Pancreas (tissue), 10 donors: ENCODE results near the gene ASCL3. TPM values are rescaled to one million over a fixed set of nuclear protein-coding genes. Genes with fewer than 3 reads are reported as not detected.
"Not testable (repeated sequence)": the region's sequence is repeated elsewhere in the genome, so short reads cannot be mapped to it uniquely, and the experiment has no call there.

Source experiments
- ATAC-seq, 4 donors: fragments of 200-7000 bp; cut with Tn5 transposase; one replicate each; pipeline versions ENCODE4 v1.8.0 to v1.9.1; 2020; ENCODE audit warnings: mild to moderate bottlenecking in 4 of 4, moderate library complexity in 4 of 4
- DNase-seq, 6 donors: peaks; one replicate each; pipeline ENCODE4 v3.0.0-alpha.2; 2020
- FAIRE-seq: peaks from 2 replicates; lab custom pipeline; 2012; peaks lifted over from hg19 to GRCh38; lab: Jason Lieb, UNC
- H3K27ac ChIP-seq, 4 donors: fragments of 200-600 bp; sonication (generic); 1 replicate in 3 of 4; 2 replicates in 1 of 4; pipeline versions ENCODE4 v1.5.0 to v1.8.0; 2020
- H3K27me3 ChIP-seq, 4 donors: fragments of 200-600 bp; one replicate each; pipeline ENCODE4 v1.8.0; 2021
- H3K36me3 ChIP-seq, 3 donors: fragments of 200-600 bp; sonication (generic) in 1 of 3; one replicate each; pipeline versions ENCODE4 v1.5.0 to v1.8.0; 2020 to 2021
- H3K4me1 ChIP-seq, 3 donors: fragments of 200-600 bp; one replicate each; pipeline ENCODE4 v1.8.0; 2021
- H3K4me3 ChIP-seq, 4 donors: fragments of 200-600 bp; sonication (generic) in 2 of 4; one replicate each; pipeline versions ENCODE4 v1.5.0 to v1.8.0; 2020 to 2021
- H3K9me3 ChIP-seq, 4 donors: fragments of 200-600 bp; one replicate each; pipeline ENCODE4 v1.8.0; 2021
- WGBS, 2 donors: extraction: QIAGEN DNeasy Blood & Tissue Kit; methylation state at CpG; one replicate each; pipeline ENCODE4 v1.1.7; 2013; 5-methylcytosine and 5-hydroxymethylcytosine counted together
- intact Hi-C, 3 donors: fragments of 100-400 bp; cut with DNase I; formaldehyde crosslinking; loops; one replicate each; pipeline versions ENCODE4 v1.11.1 to v1.14.2; 2022
- polyA plus RNA-seq, 2 donors: library from polyadenylated mRNA; stranded (reverse); fragments of 200-250 nt; gene quantifications; one replicate each; pipeline ENCODE4 v1.2.3, GENCODE V29; 2013
- total RNA-seq, 6 donors: library from RNA; stranded (reverse); fragmentation: NEBNext Ultra II Directional in 4 of 6; extraction: Animal tissue kit (Norgen Biotek cat#: 25700) in 4 of 6; gene quantifications; one replicate each; pipeline versions ENCODE4 v1.2.1 to v1.2.4, GENCODE V29; 2021 to 2023
- TF ChIP-seq, protein P1 (sequence below), 4 donors: fragments of 200-600 bp; sonication (generic) in 3 of 4; IDR thresholded peaks; one replicate each; pipeline versions ENCODE4 v1.5.0 to v1.8.0; 2021; ENCODE audit warnings: antibody characterized with exemption in 4 of 4
- donor health status: healthy with polysubstance abuse.
- donor health status: DM: no; HTN: no; CAD: no; lungs with moderate emphysema.
- donor health status: DM: no; HTN: no; CAD: no.
- donor health status: control.
- donor health status: control.
- donor health status: Bipolar disorder and iron deficiency.
- donor health status: DM: yes; HTN: yes; CAD: no.
- donor health status: DM: no; HTN: no; CAD: no.
- donor health status: DM: no; HTN: no; CAD: no.
- donor health status: DM: yes; HTN: yes; CAD: no.

The ASCL3 gene
- total and polyA plus RNA-seq, 8 donors = 0.34 TPM; not detected in 7

DNA sequence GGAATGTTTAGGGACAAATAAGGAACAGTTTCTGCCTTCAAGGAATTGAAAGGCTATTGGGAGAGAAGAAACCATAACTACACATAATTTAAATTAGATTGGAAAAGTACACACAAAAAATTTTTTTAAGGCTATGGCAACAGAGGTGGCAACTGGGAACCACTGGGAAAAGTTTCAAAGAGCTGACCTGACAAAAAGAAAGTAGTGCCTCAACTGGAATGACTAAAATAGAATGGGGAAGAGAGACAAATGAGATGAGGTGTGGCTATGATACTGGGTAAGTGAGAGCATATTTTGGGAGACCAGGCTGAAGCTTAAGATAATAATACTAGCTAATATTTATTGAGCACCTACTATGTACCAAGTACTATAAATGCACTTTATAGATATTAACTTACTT, 34.7 kb downstream of the ASCL3 start:
- no peak for ATAC-seq
- FAIRE-seq = no peak
- Histone ChIP-seq H3K9me3 (no peaks in the 10 kb centered on the region), H3K27ac (no peak overlapping the region), H3K4me1 (no peaks in the 10 kb centered on the region), H3K27me3 (no peaks in the 10 kb centered on the region), H3K4me3 (no peak overlapping the region), H3K36me3 (no peaks in the 10 kb centered on the region)
- TF ChIP-seq, protein P1, sequence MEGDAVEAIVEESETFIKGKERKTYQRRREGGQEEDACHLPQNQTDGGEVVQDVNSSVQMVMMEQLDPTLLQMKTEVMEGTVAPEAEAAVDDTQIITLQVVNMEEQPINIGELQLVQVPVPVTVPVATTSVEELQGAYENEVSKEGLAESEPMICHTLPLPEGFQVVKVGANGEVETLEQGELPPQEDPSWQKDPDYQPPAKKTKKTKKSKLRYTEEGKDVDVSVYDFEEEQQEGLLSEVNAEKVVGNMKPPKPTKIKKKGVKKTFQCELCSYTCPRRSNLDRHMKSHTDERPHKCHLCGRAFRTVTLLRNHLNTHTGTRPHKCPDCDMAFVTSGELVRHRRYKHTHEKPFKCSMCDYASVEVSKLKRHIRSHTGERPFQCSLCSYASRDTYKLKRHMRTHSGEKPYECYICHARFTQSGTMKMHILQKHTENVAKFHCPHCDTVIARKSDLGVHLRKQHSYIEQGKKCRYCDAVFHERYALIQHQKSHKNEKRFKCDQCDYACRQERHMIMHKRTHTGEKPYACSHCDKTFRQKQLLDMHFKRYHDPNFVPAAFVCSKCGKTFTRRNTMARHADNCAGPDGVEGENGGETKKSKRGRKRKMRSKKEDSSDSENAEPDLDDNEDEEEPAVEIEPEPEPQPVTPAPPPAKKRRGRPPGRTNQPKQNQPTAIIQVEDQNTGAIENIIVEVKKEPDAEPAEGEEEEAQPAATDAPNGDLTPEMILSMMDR (IDR thresholded peaks at IDR 0.05) = no peak
- intact Hi-C loops = no loop called here
- no peak for DNase-seq

DNA sequence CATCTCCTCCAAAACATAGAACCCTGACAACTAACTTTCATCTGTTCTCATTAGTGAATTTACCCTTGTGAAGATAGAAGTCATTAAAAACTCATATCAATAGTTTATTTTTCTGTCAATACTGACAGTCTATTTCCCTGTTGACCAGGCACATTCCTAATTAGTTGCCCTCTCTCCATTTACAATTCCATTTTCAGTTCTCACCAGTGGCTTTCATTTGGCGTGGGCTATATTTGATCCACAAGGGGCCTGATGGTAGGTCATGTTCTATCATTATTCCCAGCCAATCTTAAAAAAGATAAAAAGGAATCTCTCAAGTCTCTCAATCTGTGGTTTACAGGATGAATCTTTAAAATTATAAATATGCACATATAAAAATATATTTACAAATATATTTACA, 35.7 kb downstream of the ASCL3 start:
- TF ChIP-seq, protein P1 (IDR thresholded peaks at IDR 0.05) = no peak
- ATAC-seq (no peak), DNase-seq (no peak), FAIRE-seq (no peak)
- WGBS, 2 donors = 75 to 85% methylated on average over 1 of the region's 1 CpG
- H3K4me1 ChIP-seq = no peaks in the 10 kb centered on the region
- intact Hi-C loops = no loop called here
- no peaks in the 10 kb centered on the region for H3K9me3 ChIP-seq
- H3K27ac ChIP-seq = no peak overlapping the region
- no peak overlapping the region for H3K4me3 ChIP-seq
- H3K27me3 ChIP-seq = no peaks in the 10 kb centered on the region
- H3K36me3 ChIP-seq = no peaks in the 10 kb centered on the region

DNA sequence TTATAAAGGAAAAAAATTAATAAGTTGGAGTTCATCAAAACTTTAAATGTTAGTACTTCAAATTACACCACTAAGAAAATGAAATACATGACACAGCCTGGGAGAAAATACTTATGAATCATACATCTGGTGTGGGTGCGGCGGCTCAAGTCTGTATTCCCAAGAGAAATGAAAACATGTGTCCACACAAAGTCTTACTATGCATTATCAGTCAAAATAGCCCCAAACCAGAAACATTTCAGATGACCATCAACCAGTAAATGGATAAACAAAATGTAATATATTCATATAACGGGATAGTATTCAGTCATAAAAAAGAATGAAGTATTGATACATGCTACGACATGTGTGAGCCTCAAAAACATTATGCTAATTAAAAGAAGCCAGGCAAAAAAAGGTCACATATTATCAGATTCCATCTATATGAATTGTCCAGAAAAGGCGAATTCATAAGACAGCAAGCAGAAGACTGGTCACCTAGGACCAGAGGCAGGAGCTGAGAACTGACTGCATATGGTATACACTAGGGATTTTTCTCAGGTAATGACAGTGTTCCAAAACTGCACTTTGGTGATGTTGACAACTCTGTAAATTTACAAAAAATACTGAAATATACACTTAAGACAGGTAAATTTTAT, 37.2 kb downstream of the ASCL3 start:
- intact Hi-C loops = no loop called here
- Histone ChIP-seq H3K36me3 (no peaks in the 10 kb centered on the region), H3K27me3 (no peaks in the 10 kb centered on the region), H3K4me3 (no peak overlapping the region), H3K9me3 (no peaks in the 10 kb centered on the region), H3K27ac (no peak overlapping the region), H3K4me1 (no peaks in the 10 kb centered on the region)
- 73 to 87% methylated on average over 5 of the region's 5 CpGs for WGBS, 2 donors
- DNase-seq (no peak), ATAC-seq (no peak), FAIRE-seq (no peak)
- TF ChIP-seq, protein P1 (IDR thresholded peaks at IDR 0.05) = no peak

DNA sequence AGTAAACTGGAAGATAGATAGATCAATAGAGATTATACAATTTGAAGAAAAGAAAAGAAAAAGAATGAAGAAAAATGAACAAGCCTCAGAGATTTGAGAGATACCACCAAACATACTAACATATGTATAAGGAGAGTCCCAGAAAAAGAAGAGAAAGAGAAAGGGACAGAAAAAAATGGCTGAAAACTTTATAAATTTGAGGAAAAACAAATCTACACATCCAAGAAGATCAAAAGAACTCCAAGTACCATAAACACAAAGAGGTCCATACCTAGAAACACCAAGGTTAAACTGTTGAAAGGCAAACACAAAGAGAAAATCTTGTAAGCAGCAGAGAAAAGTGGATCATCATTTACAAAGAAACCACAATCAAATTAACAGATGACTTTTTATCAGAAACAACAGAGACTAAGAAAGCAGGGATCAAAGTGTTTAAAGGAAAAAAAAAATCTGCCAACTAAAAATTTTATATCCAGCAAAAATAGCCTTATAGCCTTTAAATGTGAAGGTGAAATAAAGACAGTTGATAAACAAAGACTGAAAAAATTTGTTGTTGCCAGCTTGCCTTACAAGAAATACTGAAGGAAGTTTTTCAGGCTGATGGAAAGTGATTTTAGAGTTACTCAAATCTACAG, 43.6 kb downstream of the ASCL3 start:
- H3K27ac ChIP-seq = no peak overlapping the region
- intact Hi-C loops = no loop called here
- no peaks in the 10 kb centered on the region for H3K9me3 ChIP-seq
- ATAC-seq (no peak), DNase-seq (no peak), FAIRE-seq (no peak)
- no peaks in the 10 kb centered on the region for H3K36me3 ChIP-seq
- H3K27me3 ChIP-seq = no peaks in the 10 kb centered on the region
- TF ChIP-seq, protein P1 (IDR thresholded peaks at IDR 0.05) = no peak
- H3K4me1 ChIP-seq = no peaks in the 10 kb centered on the region
- no peak overlapping the region for H3K4me3 ChIP-seq

DNA sequence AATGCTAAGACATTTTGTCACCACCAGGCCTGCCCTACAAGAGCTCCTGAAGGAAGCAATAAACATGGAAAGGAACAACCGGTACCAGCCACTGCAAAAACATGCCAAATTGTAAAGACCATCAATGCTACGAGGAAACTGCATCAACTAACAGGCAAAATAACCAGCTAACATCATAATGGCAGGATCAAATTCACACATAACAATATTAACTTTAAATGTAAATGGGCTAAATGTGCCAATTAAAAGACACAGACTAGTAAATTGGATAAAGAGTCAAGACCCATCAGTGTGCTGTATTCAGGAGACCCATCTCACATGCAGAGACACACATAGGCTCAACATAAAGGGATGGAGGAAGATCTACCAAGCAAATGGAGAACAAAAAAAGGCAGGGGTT, 51.6 kb downstream of the ASCL3 start:
- H3K4me3 ChIP-seq, H3K9me3 ChIP-seq, ATAC-seq, DNase-seq, H3K27me3 ChIP-seq, FAIRE-seq, H3K36me3 ChIP-seq, H3K27ac ChIP-seq, H3K4me1 ChIP-seq, intact Hi-C loops: not testable (repeated sequence)
- WGBS, 2 donors = 93 to 94% methylated on average over 2 of the region's 2 CpGs

Other genes with a start within 250 kb of the ASCL3 start
- gene AKIP1, start 31.8 kb downstream of the ASCL3 start, total RNA-seq = 10 to 100 TPM in 1 of 6 donors, 1 to 10 TPM in 5; 6.3 to 11.6 (median 7.9) TPM
- gene AKIP1, start 31.8 kb downstream of the ASCL3 start, polyA plus RNA-seq = 10 to 100 TPM in 1 of 2 donors, 1 to 10 TPM in 1; 6.5 to 11.6 TPM
- gene C11orf16, start 10.1 kb downstream of the ASCL3 start, total RNA-seq = not detected
- not detected for gene C11orf16, start 10.1 kb downstream of the ASCL3 start, polyA plus RNA-seq
- 10 to 100 TPM; 12.8 to 23.3 (median 19.5) TPM for gene TMEM9B, start 21.4 kb upstream of the ASCL3 start, total RNA-seq
- gene TMEM9B, start 21.4 kb upstream of the ASCL3 start, polyA plus RNA-seq = 10 to 100 TPM; 14.7 to 39.4 TPM
- gene NRIP3, start 61.0 kb upstream of the ASCL3 start, total RNA-seq = under 1 TPM; 0.16 to 0.44 (median 0.28) TPM
- under 1 TPM; 0.04 to 0.26 TPM for gene NRIP3, start 61.0 kb upstream of the ASCL3 start, polyA plus RNA-seq
- 10 to 100 TPM in 3 of 6 donors, 1 to 10 TPM in 3; 7.1 to 33.8 (median 16.5) TPM for gene SCUBE2, start 148.6 kb upstream of the ASCL3 start, total RNA-seq
- gene SCUBE2, start 148.6 kb upstream of the ASCL3 start, polyA plus RNA-seq = 10 to 100 TPM in 1 of 2 donors, 1 to 10 TPM in 1; 3.8 to 28.0 TPM